H9 (cell line): ENCODE results near the gene ZNF821. TPM values are rescaled to one million over a fixed set of nuclear protein-coding genes. Genes with fewer than 3 reads are reported as not detected.

Source experiments
- DNase-seq: peaks from one replicate; pipeline ENCODE4 v3.0.0-alpha.2; 2017
- H2AFZ ChIP-seq: one replicate; pipeline ENCODE4 v1.6.1; 2013; ENCODE audit warnings: mild to moderate bottlenecking, low read length, control low read depth, moderate library complexity
- H2AK5ac ChIP-seq: 2 replicates; pipeline ENCODE4 v1.6.1; 2013; ENCODE audit warnings: low read length, control low read depth, mixed read lengths; ENCODE audit not compliant: insufficient read length
- H2BK120ac ChIP-seq: one replicate; pipeline ENCODE4 v1.6.1; 2013; ENCODE audit warnings: low read depth, mild to moderate bottlenecking, low read length, control low read depth, inconsistent platforms; ENCODE audit not compliant: poor library complexity, severe bottlenecking
- H2BK12ac ChIP-seq: 2 replicates; pipeline ENCODE4 v1.6.1; 2013; ENCODE audit warnings: low read length, control low read depth, mixed read lengths, low read depth; ENCODE audit not compliant: insufficient read length
- H2BK15ac ChIP-seq: 2 replicates; pipeline ENCODE4 v1.6.1; 2013; ENCODE audit warnings: low read depth, low read length, control low read depth
- H2BK20ac ChIP-seq: one replicate; pipeline ENCODE4 v1.6.1; 2013; ENCODE audit warnings: low read depth, mild to moderate bottlenecking, low read length, control low read depth, inconsistent platforms; ENCODE audit not compliant: poor library complexity, severe bottlenecking
- H2BK5ac ChIP-seq: 2 replicates; pipeline ENCODE4 v1.6.1; 2013; ENCODE audit warnings: low read length, control low read depth, mixed read lengths; ENCODE audit not compliant: insufficient read length
- H3K14ac ChIP-seq: 2 replicates; pipeline ENCODE4 v1.6.1; 2013; ENCODE audit warnings: low read length, control low read depth; ENCODE audit not compliant: insufficient read depth
- H3K18ac ChIP-seq: 2 replicates; pipeline ENCODE4 v1.6.1; 2013; ENCODE audit warnings: low read depth, mild to moderate bottlenecking, mixed read lengths, low read length, control low read depth; ENCODE audit not compliant: insufficient read length
- H3K23ac ChIP-seq: 2 replicates; pipeline ENCODE4 v1.6.1; 2013; ENCODE audit warnings: low read length, control low read depth, mixed read lengths, low read depth; ENCODE audit not compliant: insufficient read length
- H3K23me2 ChIP-seq: 2 replicates; pipeline ENCODE4 v1.6.1; 2013; ENCODE audit warnings: low read depth, mild to moderate bottlenecking, mixed read lengths, low read length, control low read depth; ENCODE audit not compliant: insufficient read length, poor library complexity, severe bottlenecking
- H3K27ac ChIP-seq: 2 replicates; pipeline ENCODE4 v1.5.1; 2013; ENCODE audit warnings: low read length, control low read depth, mixed read lengths, low read depth; ENCODE audit not compliant: insufficient read length
- H3K27me3 ChIP-seq: 2 replicates; pipeline ENCODE4 v1.6.1; 2013; ENCODE audit warnings: low read length, control low read depth, inconsistent platforms; ENCODE audit not compliant: insufficient read depth
- H3K4ac ChIP-seq: 2 replicates; pipeline ENCODE4 v1.6.1; 2013; ENCODE audit warnings: low read depth, mild to moderate bottlenecking, control low read depth, inconsistent platforms, low read length, moderate library complexity
- H3K4me1 ChIP-seq: 2 replicates; pipeline ENCODE4 v1.6.1; 2013; ENCODE audit warnings: low read length, control low read depth, inconsistent platforms; ENCODE audit not compliant: insufficient read depth
- H3K4me2 ChIP-seq: 2 replicates; pipeline ENCODE4 v1.6.1; 2013; ENCODE audit warnings: low read length, control low read depth, mixed read lengths; ENCODE audit not compliant: insufficient read length, insufficient read depth
- H3K56ac ChIP-seq: 2 replicates; pipeline ENCODE4 v1.6.1; 2013; ENCODE audit warnings: low read depth, mild to moderate bottlenecking, mixed read lengths, low read length, control low read depth; ENCODE audit not compliant: insufficient read length
- H3K79me1 ChIP-seq: 2 replicates; pipeline ENCODE4 v1.6.1; 2013; ENCODE audit warnings: low read depth, mild to moderate bottlenecking, moderate library complexity, low read length, control low read depth, inconsistent platforms; ENCODE audit not compliant: insufficient read depth, poor library complexity, severe bottlenecking
- H3K79me2 ChIP-seq: 2 replicates; pipeline ENCODE4 v1.6.1; 2013; ENCODE audit warnings: low read length, control low read depth, inconsistent platforms; ENCODE audit not compliant: insufficient read depth
- H3K9ac ChIP-seq: 2 replicates; pipeline ENCODE4 v1.6.1; 2013; ENCODE audit warnings: low read length, control low read depth, mixed read lengths; ENCODE audit not compliant: insufficient read length; ENCODE audit errors: extremely low read depth
- H3K9me3 ChIP-seq: one replicate; pipeline ENCODE4 v1.6.1; 2013; ENCODE audit warnings: low read depth, low read length, inconsistent platforms; ENCODE audit not compliant: control insufficient read depth
- H3T11ph ChIP-seq: one replicate; pipeline ENCODE4 v1.6.1; 2013; ENCODE audit warnings: mild to moderate bottlenecking, low read length, control low read depth, inconsistent platforms
- H4K20me1 ChIP-seq: one replicate; pipeline ENCODE4 v1.6.1; 2013; ENCODE audit not compliant: control insufficient read depth, insufficient read length, insufficient read depth
- H4K5ac ChIP-seq: 2 replicates; pipeline ENCODE4 v1.6.1; 2013; ENCODE audit warnings: low read depth, mild to moderate bottlenecking, mixed read lengths, low read length, control low read depth; ENCODE audit not compliant: insufficient read length
- H4K8ac ChIP-seq: replicated peaks from 2 replicates; pipeline ENCODE4 v1.6.1; 2013; ENCODE audit warnings: low read length, control low read depth, mixed read lengths, low read depth; ENCODE audit not compliant: insufficient read length
- H4K91ac ChIP-seq: 2 replicates; pipeline ENCODE4 v1.6.1; 2013; ENCODE audit warnings: low read depth, mild to moderate bottlenecking, moderate library complexity, mixed read lengths, low read length, control low read depth; ENCODE audit not compliant: insufficient read length
- H3K27ac Mint-ChIP-seq, 3 experiments: 2 replicates in 2 of 3; 3 replicates in 1 of 3; pipeline ENCODE4 v1.8.0; 2020 to 2021; ENCODE audit warnings: mixed read lengths in 3 of 3, mild to moderate bottlenecking in 1 of 3, moderate library complexity in 1 of 3
- H3K27me3 Mint-ChIP-seq: 2 replicates; pipeline ENCODE4 v1.8.0; 2021; ENCODE audit warnings: low read depth, mild to moderate bottlenecking, moderate library complexity, mixed read lengths
- H3K36me3 Mint-ChIP-seq, 3 experiments: 2 replicates in 2 of 3; 3 replicates in 1 of 3; pipeline ENCODE4 v1.8.0; 2020 to 2021; ENCODE audit warnings: low read depth in 3 of 3, mixed read lengths in 3 of 3; ENCODE audit not compliant: insufficient read depth in 1 of 3
- H3K4me1 Mint-ChIP-seq, 2 experiments: 2 replicates each; pipeline ENCODE4 v1.8.0; 2020; ENCODE audit warnings: mixed read lengths in 2 of 2
- H3K4me3 Mint-ChIP-seq, 2 experiments: 2 replicates in 1 of 2; 3 replicates in 1 of 2; pipeline ENCODE4 v1.8.0; 2020 to 2021; ENCODE audit warnings: mild to moderate bottlenecking in 2 of 2, mixed read lengths in 2 of 2, moderate library complexity in 1 of 2
- H3K9me3 Mint-ChIP-seq, 2 experiments: 2 replicates in 1 of 2; 3 replicates in 1 of 2; pipeline ENCODE4 v1.8.0; 2020; ENCODE audit warnings: mild to moderate bottlenecking in 2 of 2, mixed read lengths in 2 of 2, moderate library complexity in 1 of 2
- WGBS: extraction: QIAGEN DNeasy Blood & Tissue Kit; methylation state at CpG from one replicate; pipeline ENCODE4 v1.1.7; 2013; ENCODE audit warnings: missing lambda C conversion rate, low lambda C conversion rate, mixed read lengths; ENCODE audit not compliant: insufficient read length; ENCODE audit errors: extremely low coverage; 5-methylcytosine and 5-hydroxymethylcytosine counted together
- total RNA-seq: library from RNA; stranded (reverse); gene quantifications from 2 replicates; pipeline ENCODE4 v1.2.1, GENCODE V29; 2021
- TF ChIP-seq, protein P1 (sequence below): fragments of 200-600 bp; sonication (generic); conservative IDR thresholded peaks from 3 replicates; pipeline ENCODE4 v1.8.0; 2021; ENCODE audit warnings: antibody characterized with exemption, mild to moderate bottlenecking

The ZNF821 gene
- total RNA-seq, 1 experiment from 2014 or later, result 12.5 TPM

DNA sequence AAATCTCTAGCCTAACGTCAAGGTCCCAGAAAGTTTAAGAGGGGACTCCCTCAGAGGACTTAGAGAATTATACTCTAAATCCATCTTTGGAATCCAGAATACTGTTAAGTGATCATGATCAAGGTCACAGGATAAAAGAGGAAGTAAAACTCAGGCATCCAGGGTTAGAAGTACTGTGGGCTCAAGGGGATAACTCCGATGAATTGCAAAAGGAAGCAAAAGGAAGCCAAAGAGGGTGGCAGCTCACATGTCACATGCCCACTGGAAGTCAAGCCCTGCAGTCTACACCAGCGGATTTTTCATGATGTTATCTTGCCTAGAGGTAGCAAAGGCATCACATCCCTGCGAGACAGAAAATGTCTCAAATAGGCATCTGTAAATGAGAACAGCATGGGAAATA lies 3.8 kb downstream of the ZNF821 start:
- Mint-ChIP-seq H3K36me3 (peaks cover 23 to 48% (median 44%) of the 10 kb centered on the region in 3 experiments), H3K27ac (no peak overlapping the region; a peak in 1 of 7 replicates), H3K9me3 (no peaks in the 10 kb centered on the region), H3K27me3 (no peaks in the 10 kb centered on the region; the same call in 1 of the 2 replicates), H3K4me3 (no peak overlapping the region), H3K4me1 (peaks cover 14 to 20% of the 10 kb centered on the region in 2 experiments)
- no peak overlapping the region for H3K27ac ChIP-seq
- DNase-seq, result no peak
- H2BK15ac ChIP-seq, result no peak overlapping the region
- H2BK5ac ChIP-seq, result no peak overlapping the region
- no peaks in the 10 kb centered on the region; the same call in 1 of the 2 replicates for H3K4me1 ChIP-seq
- no peak overlapping the region for H2BK12ac ChIP-seq
- H3K18ac ChIP-seq, result no peak overlapping the region
- no peaks in the 10 kb centered on the region for H3K9me3 ChIP-seq
- no peak overlapping the region for H3K4me2 ChIP-seq
- no peak overlapping the region for H2BK20ac ChIP-seq
- H4K8ac ChIP-seq, result no peak overlapping the region
- no peak overlapping the region for H2AFZ ChIP-seq
- no peak overlapping the region for H4K5ac ChIP-seq
- no peaks in the 10 kb centered on the region for H3K79me2 ChIP-seq
- no peak overlapping the region for H3K9ac ChIP-seq
- peaks cover 15% of the 10 kb centered on the region for H3K23me2 ChIP-seq
- no peak overlapping the region for H3K23ac ChIP-seq
- no peak overlapping the region for H2BK120ac ChIP-seq
- no peak overlapping the region for H3T11ph ChIP-seq
- no peak overlapping the region for H3K4ac ChIP-seq
- H4K91ac ChIP-seq, result no peak overlapping the region
- TF ChIP-seq, protein P1, sequence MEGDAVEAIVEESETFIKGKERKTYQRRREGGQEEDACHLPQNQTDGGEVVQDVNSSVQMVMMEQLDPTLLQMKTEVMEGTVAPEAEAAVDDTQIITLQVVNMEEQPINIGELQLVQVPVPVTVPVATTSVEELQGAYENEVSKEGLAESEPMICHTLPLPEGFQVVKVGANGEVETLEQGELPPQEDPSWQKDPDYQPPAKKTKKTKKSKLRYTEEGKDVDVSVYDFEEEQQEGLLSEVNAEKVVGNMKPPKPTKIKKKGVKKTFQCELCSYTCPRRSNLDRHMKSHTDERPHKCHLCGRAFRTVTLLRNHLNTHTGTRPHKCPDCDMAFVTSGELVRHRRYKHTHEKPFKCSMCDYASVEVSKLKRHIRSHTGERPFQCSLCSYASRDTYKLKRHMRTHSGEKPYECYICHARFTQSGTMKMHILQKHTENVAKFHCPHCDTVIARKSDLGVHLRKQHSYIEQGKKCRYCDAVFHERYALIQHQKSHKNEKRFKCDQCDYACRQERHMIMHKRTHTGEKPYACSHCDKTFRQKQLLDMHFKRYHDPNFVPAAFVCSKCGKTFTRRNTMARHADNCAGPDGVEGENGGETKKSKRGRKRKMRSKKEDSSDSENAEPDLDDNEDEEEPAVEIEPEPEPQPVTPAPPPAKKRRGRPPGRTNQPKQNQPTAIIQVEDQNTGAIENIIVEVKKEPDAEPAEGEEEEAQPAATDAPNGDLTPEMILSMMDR, result no peak
- H3K56ac ChIP-seq, result no peak overlapping the region
- H4K20me1 ChIP-seq, result no peaks in the 10 kb centered on the region
- no peaks in the 10 kb centered on the region for H3K27me3 ChIP-seq
- no peaks in the 10 kb centered on the region for H3K79me1 ChIP-seq
- WGBS, result no CpG with 5 or more reads among the region's 4 CpGs
- H3K14ac ChIP-seq, result no peak overlapping the region
- no peak overlapping the region for H2AK5ac ChIP-seq
